ENCODE results near the gene CAB39. TPM values are rescaled to one million over a fixed set of nuclear protein-coding genes. Genes with fewer than 3 reads are reported as not detected.
A peak's percentile ranks its signal among the peaks of the same experiment; 100 is the strongest.

CAB39 gene
- total RNA-seq = 53.2 TPM
- polyA plus RNA-seq = 49.2 TPM
- long read RNA-seq, donor 1 = 0 reads
- long read RNA-seq, donor 2, transcript CAB39-201 (9 exons, 3,826 nt) = major isoform, 10 of 172 reads
- long read RNA-seq, donor 2, transcript CAB39-206 (2 exons, 561 nt) = minor isoform, 5 of 172 reads
- long read RNA-seq, donor 2, partial matches to known transcripts = 151 of 172 reads
- long read RNA-seq, donor 2, other reads (novel, unspliced or antisense) = 6 of 172 reads
- long read RNA-seq, donor 3, transcript CAB39-201 (9 exons, 3,826 nt) = major isoform, 6 of 113 reads
- long read RNA-seq, donor 3, transcript CAB39-206 (2 exons, 561 nt) = minor isoform, 5 of 113 reads
- long read RNA-seq, donor 3, partial matches to known transcripts = 102 of 113 reads
- long read RNA-seq, donor 3, other reads (novel, unspliced or antisense) = 0 of 113 reads
- long read RNA-seq, donor 4, partial matches to known transcripts = 66 of 71 reads
- long read RNA-seq, donor 4, other reads (novel, unspliced or antisense) = 0 of 71 reads
- long read RNA-seq, donor 5, transcript CAB39-201 (9 exons, 3,826 nt) = major isoform, 13 of 14 reads
- long read RNA-seq, donor 5, partial matches to known transcripts = 0 of 14 reads
- long read RNA-seq, donor 5, other reads (novel, unspliced or antisense) = 0 of 14 reads
- long read RNA-seq, donor 6, transcript CAB39-201 (9 exons, 3,826 nt) = major isoform, 7 of 42 reads
- long read RNA-seq, donor 6, partial matches to known transcripts = 31 of 42 reads
- long read RNA-seq, donor 6, other reads (novel, unspliced or antisense) = 0 of 42 reads
- long read RNA-seq, donor 7, transcript CAB39-201 (9 exons, 3,826 nt) = major isoform, 7 of 8 reads
- long read RNA-seq, donor 7, partial matches to known transcripts = 0 of 8 reads
- long read RNA-seq, donor 7, other reads (novel, unspliced or antisense) = 0 of 8 reads
- long read RNA-seq, donor 8, partial matches to known transcripts = 0 of 4 reads
- long read RNA-seq, donor 8, other reads (novel, unspliced or antisense) = 0 of 4 reads
- long read RNA-seq, donor 9, partial matches to known transcripts = 0 of 3 reads
- long read RNA-seq, donor 9, other reads (novel, unspliced or antisense) = 0 of 3 reads
- long read RNA-seq, donor 10, transcript CAB39-201 (9 exons, 3,826 nt) = major isoform, 8 of 63 reads
- long read RNA-seq, donor 10, partial matches to known transcripts = 54 of 63 reads
- long read RNA-seq, donor 10, other reads (novel, unspliced or antisense) = 0 of 63 reads

- WGBS = under 1% methylated on average over 110 of the region's 110 CpGs
- peaks cover 8 to 24% of the 10 kb centered on the region in 2 donors for H3K4me1 ChIP-seq (ENCODE audit: control insufficient read depth in 2 of 2, insufficient read depth in 2 of 2, low read length in 2 of 2)
- DNase-seq (ENCODE audit: low read depth in 6 of 9, low spot score in 9 of 9) = peak; percentile 65 to 94 (median 85)
Measured at GRCh38 chr2:230712443-230713330, at the start of gene CAB39. Gene CAB39 (plus strand): TSS chr2:230712842. CDS start chr2:230760002, 47,160 bp downstream.

GRCh38 chr2:230664128-230664527, 48.5 kb upstream of the CAB39 start:
- no peak overlapping the region for H3K4me3 ChIP-seq (ENCODE audit: low read length in 2 of 2)
- H3K9me3 ChIP-seq (ENCODE audit: control insufficient read depth in 2 of 2, insufficient read depth in 1 of 2, low read length in 1 of 2) = no peaks in the 10 kb centered on the region
- 91% methylated on average over 4 of the region's 4 CpGs for WGBS
- peaks cover 43 to 97% of the 10 kb centered on the region in 2 donors for H3K4me1 ChIP-seq (ENCODE audit: control insufficient read depth in 2 of 2, insufficient read depth in 2 of 2, low read length in 2 of 2)
- H3K27me3 ChIP-seq (ENCODE audit: control insufficient read depth in 2 of 2, insufficient read depth in 1 of 2, low read length in 1 of 2) = no peaks in the 10 kb centered on the region
- no peaks in the 10 kb centered on the region for H3K36me3 ChIP-seq (ENCODE audit: control insufficient read depth in 2 of 2, insufficient read depth in 2 of 2, low read length in 1 of 2)
- no peak for DNase-seq (ENCODE audit: low read depth in 6 of 9, low spot score in 9 of 9)
- no peak overlapping the region for H3K27ac ChIP-seq (ENCODE audit: low read depth in 1 of 2, low read length in 1 of 2)

More at GRCh38 chr2:230712443-230713330, at the start of gene CAB39:
- no peaks in the 10 kb centered on the region for H3K27me3 ChIP-seq (ENCODE audit: control insufficient read depth in 2 of 2, insufficient read depth in 1 of 2, low read length in 1 of 2)
- H3K9me3 ChIP-seq (ENCODE audit: control insufficient read depth in 2 of 2, insufficient read depth in 1 of 2, low read length in 1 of 2) = no peaks in the 10 kb centered on the region
- no peaks in the 10 kb centered on the region for H3K36me3 ChIP-seq (ENCODE audit: control insufficient read depth in 2 of 2, insufficient read depth in 2 of 2, low read length in 1 of 2)
- H3K4me3 ChIP-seq (ENCODE audit: low read length in 2 of 2) = peak within 1 kb of the TSS; percentile 85 to 96
- H3K27ac ChIP-seq (ENCODE audit: low read depth in 1 of 2, low read length in 1 of 2) = peak within 1 kb of the TSS; percentile 80 to 92

GRCh38 chr2:230664844-230665243, 47.8 kb upstream of the CAB39 start:
- Histone ChIP-seq H3K36me3 (ENCODE audit: control insufficient read depth in 2 of 2, insufficient read depth in 2 of 2, low read length in 1 of 2) (no peaks in the 10 kb centered on the region), H3K4me1 (ENCODE audit: control insufficient read depth in 2 of 2, insufficient read depth in 2 of 2, low read length in 2 of 2) (peaks cover 39 to 96% of the 10 kb centered on the region in 2 donors), H3K27me3 (ENCODE audit: control insufficient read depth in 2 of 2, insufficient read depth in 1 of 2, low read length in 1 of 2) (no peaks in the 10 kb centered on the region), H3K9me3 (ENCODE audit: control insufficient read depth in 2 of 2, insufficient read depth in 1 of 2, low read length in 1 of 2) (no peaks in the 10 kb centered on the region), H3K27ac (ENCODE audit: low read depth in 1 of 2, low read length in 1 of 2) (no peak overlapping the region), H3K4me3 (ENCODE audit: low read length in 2 of 2) (no peak overlapping the region)
- 94% methylated on average over 7 of the region's 7 CpGs for WGBS
- no peak for DNase-seq (ENCODE audit: low read depth in 6 of 9, low spot score in 9 of 9)

- no peak overlapping the region for H3K27ac ChIP-seq (ENCODE audit: low read depth in 1 of 2, low read length in 1 of 2)
- H3K27me3 ChIP-seq (ENCODE audit: control insufficient read depth in 2 of 2, insufficient read depth in 1 of 2, low read length in 1 of 2) = no peaks in the 10 kb centered on the region
- H3K4me1 ChIP-seq (ENCODE audit: control insufficient read depth in 2 of 2, insufficient read depth in 2 of 2, low read length in 2 of 2) = peaks cover 37 to 91% of the 10 kb centered on the region in 2 donors
- no peak overlapping the region for H3K4me3 ChIP-seq (ENCODE audit: low read length in 2 of 2)
- 20% methylated on average over 8 of the region's 8 CpGs for WGBS
- no peaks in the 10 kb centered on the region for H3K9me3 ChIP-seq (ENCODE audit: control insufficient read depth in 2 of 2, insufficient read depth in 1 of 2, low read length in 1 of 2)
- no peaks in the 10 kb centered on the region for H3K36me3 ChIP-seq (ENCODE audit: control insufficient read depth in 2 of 2, insufficient read depth in 2 of 2, low read length in 1 of 2)
- DNase-seq (ENCODE audit: low read depth in 6 of 9, low spot score in 9 of 9) = no peak
Measured at GRCh38 chr2:230665263-230665691, 47.4 kb upstream of the CAB39 start.

- Histone ChIP-seq H3K4me3 (ENCODE audit: low read length in 2 of 2) (no peak overlapping the region), H3K27ac (ENCODE audit: low read depth in 1 of 2, low read length in 1 of 2) (peak overlapping the region in 1 of 2 donors; percentile 19), H3K27me3 (ENCODE audit: control insufficient read depth in 2 of 2, insufficient read depth in 1 of 2, low read length in 1 of 2) (no peaks in the 10 kb centered on the region), H3K9me3 (ENCODE audit: control insufficient read depth in 2 of 2, insufficient read depth in 1 of 2, low read length in 1 of 2) (no peaks in the 10 kb centered on the region), H3K36me3 (ENCODE audit: control insufficient read depth in 2 of 2, insufficient read depth in 2 of 2, low read length in 1 of 2) (no peaks in the 10 kb centered on the region), H3K4me1 (ENCODE audit: control insufficient read depth in 2 of 2, insufficient read depth in 2 of 2, low read length in 2 of 2) (peaks cover 31 to 87% of the 10 kb centered on the region in 2 donors)
- WGBS = 72% methylated on average over 8 of the region's 8 CpGs
- peak in 1 of 9 donors; percentile 34 for DNase-seq (ENCODE audit: low read depth in 6 of 9, low spot score in 9 of 9)
Measured at GRCh38 chr2:230666446-230666845, 46.2 kb upstream of the CAB39 start.

- peak in 1 of 9 donors; percentile 41 for DNase-seq (ENCODE audit: low read depth in 6 of 9, low spot score in 9 of 9)
- Histone ChIP-seq H3K4me3 (ENCODE audit: low read length in 2 of 2) (no peak overlapping the region), H3K36me3 (ENCODE audit: control insufficient read depth in 2 of 2, insufficient read depth in 2 of 2, low read length in 1 of 2) (no peaks in the 10 kb centered on the region), H3K9me3 (ENCODE audit: control insufficient read depth in 2 of 2, insufficient read depth in 1 of 2, low read length in 1 of 2) (no peaks in the 10 kb centered on the region), H3K4me1 (ENCODE audit: control insufficient read depth in 2 of 2, insufficient read depth in 2 of 2, low read length in 2 of 2) (peaks cover 28 to 82% of the 10 kb centered on the region in 2 donors), H3K27ac (ENCODE audit: low read depth in 1 of 2, low read length in 1 of 2) (peak overlapping the region in 1 of 2 donors; percentile 32), H3K27me3 (ENCODE audit: control insufficient read depth in 2 of 2, insufficient read depth in 1 of 2, low read length in 1 of 2) (no peaks in the 10 kb centered on the region)
- 86% methylated on average over 9 of the region's 9 CpGs for WGBS
Measured at GRCh38 chr2:230666885-230667712, 45.5 kb upstream of the CAB39 start.

GRCh38 chr2:230668184-230668938, 44.3 kb upstream of the CAB39 start:
- H3K4me1 ChIP-seq (ENCODE audit: control insufficient read depth in 2 of 2, insufficient read depth in 2 of 2, low read length in 2 of 2) = peaks cover 25 to 71% of the 10 kb centered on the region in 2 donors
- WGBS = 60% methylated on average over 12 of the region's 12 CpGs
- no peak overlapping the region for H3K4me3 ChIP-seq (ENCODE audit: low read length in 2 of 2)
- peak overlapping the region in 1 of 2 donors; percentile 9 for H3K27ac ChIP-seq (ENCODE audit: low read depth in 1 of 2, low read length in 1 of 2)
- no peaks in the 10 kb centered on the region for H3K27me3 ChIP-seq (ENCODE audit: control insufficient read depth in 2 of 2, insufficient read depth in 1 of 2, low read length in 1 of 2)
- no peaks in the 10 kb centered on the region for H3K9me3 ChIP-seq (ENCODE audit: control insufficient read depth in 2 of 2, insufficient read depth in 1 of 2, low read length in 1 of 2)
- no peaks in the 10 kb centered on the region for H3K36me3 ChIP-seq (ENCODE audit: control insufficient read depth in 2 of 2, insufficient read depth in 2 of 2, low read length in 1 of 2)
- no peak for DNase-seq (ENCODE audit: low read depth in 6 of 9, low spot score in 9 of 9)

Data from thymus (tissue), 14 donors.